Measurements from ENCODE around the gene GSE1.

DNA sequence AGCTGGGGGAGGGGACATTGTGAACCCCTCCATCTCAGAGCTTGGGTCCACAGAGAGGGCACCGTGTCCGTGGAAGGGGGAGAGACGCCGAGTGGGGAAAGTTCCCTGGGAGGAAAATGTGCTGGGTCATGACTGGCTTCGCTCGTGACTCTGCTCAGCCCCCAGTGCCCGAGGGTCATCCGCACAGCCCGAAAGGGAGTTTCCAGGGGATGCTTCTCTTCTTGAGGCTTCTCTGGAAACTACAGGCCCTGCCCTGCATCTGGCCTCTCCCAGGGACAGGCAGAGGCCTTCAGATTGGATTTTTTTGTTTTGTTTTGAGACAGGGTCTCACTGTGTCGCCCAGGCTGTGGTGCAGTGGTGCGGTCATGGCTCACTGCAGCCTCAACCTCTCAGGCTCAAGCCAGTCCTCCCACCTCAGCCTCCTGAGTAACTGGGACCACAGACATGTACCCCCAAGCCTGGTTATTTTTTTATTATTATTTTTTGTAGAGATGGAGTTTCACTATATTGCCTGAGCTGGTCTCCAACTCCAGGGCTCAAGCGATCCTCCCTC, 9.8 kb upstream of the GSE1 start:
- TF ChIP-seq NFRKB (IDR thresholded peaks at IDR 0.05) (no peak), HDGF (IDR thresholded peaks at IDR 0.05; ENCODE audit: borderline replicate concordance) (no peak), SP1 (IDR thresholded peaks at IDR 0.05) (no peak), ZNF384 (IDR thresholded peaks at IDR 0.05) (no peak), SUZ12 (IDR thresholded peaks at IDR 0.05) (no peak)
